ENCODE data around the gene GNAL. TPM values are rescaled to one million over a fixed set of nuclear protein-coding genes. Genes with fewer than 3 reads are reported as not detected.

GNAL gene
- total RNA-seq, 1 donor from 2014 or later: 8.8 TPM

DNA sequence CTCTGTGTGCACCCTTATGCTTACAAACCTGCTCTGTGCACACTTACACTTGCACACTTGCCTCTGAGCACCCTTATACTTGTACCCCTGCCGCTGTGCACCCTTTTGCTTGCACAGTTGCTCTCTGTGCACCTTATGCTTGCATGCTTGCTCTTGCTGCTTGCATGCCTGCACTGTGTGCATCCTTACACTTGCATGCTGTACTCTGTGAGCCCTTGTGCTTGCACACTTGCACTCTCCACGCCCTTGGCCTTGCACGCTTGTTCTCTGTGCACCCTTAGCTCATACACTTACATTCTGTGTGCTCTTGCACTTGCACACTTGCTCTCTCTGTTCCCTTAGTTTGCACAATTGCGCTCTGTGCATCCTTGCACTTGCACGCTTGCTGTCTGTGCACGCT, 78.3 kb downstream of the GNAL start:
- ATAC-seq: no peak

DNA sequence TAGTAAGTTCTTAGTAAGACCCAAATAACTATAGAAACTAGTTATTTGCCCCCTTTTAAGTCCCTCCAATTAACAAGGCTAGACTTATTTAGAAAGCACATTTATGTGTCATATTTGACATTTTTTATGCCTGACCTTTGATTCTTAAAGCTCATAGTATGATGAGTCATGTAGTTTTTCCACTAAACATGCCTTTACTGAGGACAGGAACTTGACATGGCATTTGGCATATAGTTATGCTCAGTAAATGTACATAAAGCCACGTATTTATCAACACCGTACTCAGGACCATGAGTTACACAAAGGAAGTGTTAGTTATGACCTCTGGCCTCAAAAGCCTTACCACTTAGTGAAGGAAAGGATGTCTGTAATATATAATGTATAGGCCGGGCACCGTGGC, 78.9 kb downstream of the GNAL start:
- ATAC-seq: no peak

DNA sequence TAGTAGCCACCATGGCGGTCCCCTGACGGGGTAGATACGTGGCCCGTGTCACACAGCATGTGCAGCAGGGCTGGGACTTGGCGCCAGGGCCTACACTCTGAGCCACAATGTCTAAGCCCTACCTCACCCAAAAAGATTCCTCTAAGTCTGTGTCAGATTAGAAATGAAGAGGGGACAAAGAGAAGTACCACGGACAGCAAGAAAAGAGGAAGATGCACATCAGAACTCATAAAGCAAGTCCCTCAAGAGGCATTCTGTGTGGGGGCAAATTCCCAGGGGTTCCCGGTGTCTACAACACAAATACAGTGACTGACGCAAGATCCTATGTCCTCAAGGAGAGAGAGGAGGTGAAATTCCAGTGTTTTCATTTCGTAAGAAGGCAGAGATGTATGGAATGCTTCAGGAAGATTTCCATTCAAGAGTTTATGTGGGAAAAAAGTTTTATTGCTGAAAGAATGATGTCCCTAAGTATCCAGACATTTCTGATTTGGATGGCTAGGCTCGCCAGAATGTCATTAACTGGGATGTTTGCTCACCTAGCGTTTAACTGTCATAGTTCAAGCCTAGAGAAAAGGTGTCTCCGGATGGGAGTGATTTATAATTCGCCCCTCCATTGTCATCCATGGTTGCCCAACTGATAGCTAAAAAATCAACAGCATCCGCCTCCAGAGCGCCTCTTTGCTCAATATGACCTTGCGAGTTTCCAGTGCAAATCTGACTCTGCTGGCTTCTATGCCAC, 86.5 kb downstream of the GNAL start:
- no peak for ATAC-seq

DNA sequence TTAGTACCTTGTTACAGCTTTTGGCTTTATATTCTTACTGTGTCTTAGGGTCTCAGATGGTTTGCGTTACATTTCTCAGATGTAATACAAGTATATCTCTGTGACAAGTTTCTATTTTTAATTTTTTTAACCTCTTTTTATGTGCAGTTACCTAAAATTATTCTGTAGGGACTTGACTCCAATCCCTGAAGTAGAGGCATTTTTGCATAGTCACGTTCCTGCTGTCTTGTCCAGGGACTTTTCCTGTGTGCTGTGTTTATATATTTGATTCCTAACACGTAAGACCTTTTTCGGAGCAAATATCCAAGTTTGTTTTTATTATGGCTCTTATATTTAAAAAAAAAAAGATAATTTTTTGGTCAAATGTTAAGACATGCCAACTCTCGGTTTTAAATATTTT, 91.0 kb downstream of the GNAL start:
- ATAC-seq: no peak

DNA sequence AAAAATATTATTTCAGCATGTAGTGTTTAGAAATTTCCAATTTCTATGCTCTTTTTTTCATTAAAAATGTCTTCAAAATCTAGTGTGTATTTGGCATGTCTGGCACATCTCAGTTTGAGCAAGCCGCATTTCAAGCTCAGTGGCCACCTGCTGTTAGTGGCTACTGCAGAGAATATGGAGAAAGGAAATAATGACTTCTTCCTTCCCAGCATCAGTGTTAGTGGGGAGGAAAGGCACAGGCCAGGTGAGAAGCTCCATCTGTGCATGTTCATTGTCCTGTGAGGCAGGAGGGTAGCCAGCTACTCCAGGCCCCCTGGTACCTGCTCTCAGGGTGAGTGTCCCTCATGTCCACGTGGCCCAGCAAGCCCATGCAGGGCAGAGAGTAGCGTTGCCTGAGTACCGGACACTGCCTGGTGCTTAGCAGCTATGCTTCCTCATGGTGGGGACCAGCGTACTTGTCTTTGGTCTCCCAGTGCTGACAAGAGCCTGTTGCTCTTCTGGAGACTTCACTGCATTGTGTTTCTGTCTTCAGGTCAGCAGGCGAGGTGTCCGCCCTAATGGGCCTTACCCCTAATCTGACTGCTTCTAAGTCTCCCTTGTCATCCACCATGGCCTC, 94.8 kb downstream of the GNAL start:
- no peak for ATAC-seq

DNA sequence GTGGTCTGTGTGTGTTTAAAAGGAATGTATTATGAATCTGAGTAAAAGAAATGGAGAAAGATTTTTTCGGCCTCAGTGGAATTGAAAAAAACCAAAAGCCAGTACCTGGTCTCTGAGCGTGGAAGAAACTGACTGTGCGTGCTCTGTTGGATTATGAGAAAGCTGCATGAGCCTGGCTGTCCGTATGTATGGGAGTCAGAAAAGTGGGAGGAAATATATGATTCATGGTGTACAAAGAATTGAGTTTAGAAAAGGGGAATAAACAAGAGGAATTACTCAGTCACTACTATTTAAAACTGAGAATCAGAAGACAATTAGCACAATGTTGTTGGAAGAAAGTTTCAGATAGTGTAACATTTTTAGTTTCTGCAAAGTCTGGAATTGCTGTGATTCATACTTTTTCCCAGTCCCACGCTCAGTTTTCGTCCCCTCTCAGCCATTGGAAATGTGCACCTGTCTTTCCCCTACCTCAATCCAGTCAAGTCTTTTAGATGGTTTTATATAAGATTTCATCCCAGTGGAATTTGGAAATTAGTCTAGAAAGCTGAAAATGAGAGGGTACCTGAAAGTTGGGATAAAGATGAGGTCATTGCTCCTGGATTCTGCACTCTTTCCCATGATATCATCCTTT, 95.7 kb downstream of the GNAL start:
- no peak for ATAC-seq

DNA sequence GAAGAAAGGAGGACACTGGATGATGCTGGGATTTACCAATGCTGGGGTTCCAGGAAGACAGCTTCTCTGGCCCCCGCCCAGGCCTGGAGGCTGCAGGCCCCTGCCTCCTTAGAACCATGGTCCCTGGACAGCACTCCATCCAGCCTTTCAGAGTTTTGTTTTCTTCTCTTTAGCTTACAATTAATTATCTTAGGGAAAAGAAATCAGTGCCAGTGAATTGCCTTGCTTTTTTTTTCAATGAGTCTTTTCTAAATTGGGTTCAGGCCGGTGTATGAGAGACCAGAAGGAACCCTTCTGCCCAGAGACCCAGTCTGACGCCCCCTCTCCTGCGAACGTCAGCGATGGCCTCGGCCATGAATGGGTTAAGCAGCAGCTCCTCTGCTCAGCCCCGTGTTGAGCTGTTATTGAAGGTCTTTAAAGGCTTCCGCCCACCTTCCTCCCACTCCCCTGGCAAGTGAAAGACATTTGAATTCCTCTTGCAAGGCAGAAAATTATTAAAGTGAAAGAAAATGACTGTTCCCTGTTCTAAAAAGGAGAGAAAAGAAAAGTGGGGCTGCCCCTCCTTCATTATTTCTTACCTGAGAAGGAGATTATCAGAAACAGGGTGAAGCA, 96.5 kb downstream of the GNAL start:
- no peak for ATAC-seq

DNA sequence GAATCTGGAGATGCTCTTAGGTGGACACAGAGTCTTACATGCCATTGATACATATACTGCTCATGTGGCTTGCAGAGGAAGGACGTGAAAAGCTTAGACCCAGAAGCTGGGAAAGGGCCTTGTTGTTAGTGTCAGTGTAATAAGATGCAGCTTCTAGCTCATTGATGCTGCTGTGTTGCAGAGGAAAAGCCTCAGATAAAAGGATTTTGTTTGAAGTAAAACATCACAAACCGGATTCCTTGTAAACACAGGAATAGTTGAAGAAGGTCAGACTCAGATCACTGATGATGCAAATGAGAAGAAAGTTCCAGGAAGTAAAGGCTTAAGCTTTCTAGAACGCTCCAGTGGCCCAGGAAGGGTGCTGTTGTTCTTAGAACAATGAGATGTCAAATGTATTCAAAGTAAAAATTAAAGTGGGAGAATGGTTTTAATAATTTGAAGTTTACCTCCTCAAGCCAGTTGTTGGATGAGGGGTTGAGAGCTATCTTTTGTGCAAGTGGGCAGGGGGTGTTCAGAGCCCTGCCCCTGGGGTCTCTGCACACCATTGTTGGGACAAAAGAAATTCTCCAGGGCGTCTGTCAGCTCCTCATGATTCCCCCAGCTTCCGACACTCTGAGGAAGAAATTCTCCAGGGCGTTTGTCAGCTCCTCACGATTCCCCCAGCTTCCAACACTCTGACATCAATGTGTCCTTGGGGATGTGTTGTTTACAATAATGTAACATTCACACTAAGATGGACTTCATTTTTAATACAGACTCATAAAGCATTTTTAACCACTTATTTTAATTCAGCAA, 100.8 kb downstream of the GNAL start:
- ATAC-seq: no peak

DNA sequence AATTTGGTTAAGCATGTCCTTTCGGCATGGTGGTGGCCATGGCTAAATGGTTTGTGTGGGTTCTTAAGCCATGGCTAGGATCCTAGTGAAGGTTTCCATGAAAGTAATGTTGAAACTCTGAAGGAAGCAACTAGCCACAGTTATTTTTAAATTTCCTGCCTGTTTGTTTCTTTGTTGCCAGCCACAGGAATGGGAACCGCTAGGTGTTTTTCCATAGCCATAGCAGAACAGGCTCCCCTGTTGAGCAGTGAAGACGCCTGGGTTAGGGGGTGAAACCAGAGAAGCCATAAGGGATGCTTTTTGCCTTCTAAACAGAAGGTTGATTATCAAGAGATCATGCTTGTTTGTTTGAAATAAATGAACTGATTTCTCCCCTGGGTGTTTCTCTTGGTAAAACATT, 102.1 kb downstream of the GNAL start:
- ATAC-seq: no peak

DNA sequence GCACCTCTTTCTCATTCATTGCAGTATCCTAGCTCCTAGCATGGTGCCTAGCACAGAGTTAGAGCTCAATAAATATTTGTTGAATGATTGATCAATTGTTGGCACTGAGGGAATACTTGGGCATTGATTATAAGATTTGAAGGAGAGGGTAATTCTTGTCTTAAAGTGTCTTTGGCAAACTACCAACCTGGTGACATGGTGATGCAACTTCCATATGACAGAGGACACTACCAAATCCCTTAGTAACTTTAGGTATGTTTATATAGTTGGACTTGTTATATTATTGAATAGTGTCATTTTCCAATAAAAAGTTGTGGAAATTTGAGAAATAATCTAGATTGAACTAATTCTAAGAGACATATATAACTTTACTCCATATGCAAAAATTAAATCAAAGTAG, 103.6 kb downstream of the GNAL start:
- ATAC-seq: no peak

DNA sequence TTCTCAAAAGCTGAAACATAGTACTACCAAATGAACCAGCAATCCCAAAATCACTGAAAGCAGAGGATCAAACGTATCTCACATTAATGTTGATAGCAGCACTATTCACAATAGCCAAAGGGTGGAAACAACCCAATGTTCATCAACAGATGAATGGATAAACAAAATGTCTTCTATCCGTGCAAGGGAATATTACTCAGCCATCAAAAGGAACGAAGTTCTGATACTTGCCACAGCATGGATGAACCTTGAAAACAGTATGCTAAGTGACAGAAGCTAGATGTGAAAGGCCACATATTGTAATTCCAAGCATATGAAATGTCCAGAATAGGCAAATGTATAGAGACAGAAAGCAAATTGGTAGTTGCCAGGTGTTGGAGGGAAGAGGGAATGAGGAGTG, 105.1 kb downstream of the GNAL start:
- ATAC-seq: no peak

DNA sequence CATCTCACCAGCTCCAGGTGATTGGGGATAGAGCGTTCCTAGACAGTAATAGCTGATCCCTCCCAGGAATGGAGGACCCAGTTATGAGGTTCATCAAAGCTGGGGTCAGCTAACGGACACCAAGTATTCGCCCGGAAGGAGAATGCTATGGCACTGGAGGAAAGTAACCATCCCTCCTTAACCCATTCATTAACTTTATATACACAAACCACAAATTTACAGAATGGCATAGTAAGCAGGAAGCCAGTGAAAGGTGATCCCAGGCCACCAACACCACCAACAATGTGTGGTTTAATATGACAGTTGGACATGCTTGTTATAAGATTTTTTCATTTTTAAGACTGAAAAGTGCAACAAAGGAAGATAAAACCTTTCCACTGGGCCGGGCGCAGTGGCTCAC, 106.9 kb downstream of the GNAL start:
- no peak for ATAC-seq

DNA sequence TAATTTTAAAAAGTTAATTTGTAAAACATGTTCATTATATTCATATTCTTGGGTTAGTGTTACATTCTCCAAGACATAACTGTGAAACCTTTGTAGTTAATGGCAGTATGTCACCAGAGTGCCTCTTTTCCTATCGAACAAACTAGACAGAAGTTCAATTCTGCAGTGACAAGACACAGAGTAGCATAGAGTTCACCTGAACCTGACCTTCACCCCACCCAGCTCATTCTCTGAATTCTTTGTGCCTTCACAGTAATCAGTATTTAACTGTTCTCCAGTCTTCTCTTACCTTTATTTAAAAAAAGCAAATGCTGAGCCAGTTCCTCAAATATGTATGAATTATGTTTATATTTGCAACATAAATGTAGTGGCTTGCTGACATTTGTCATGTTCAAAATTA, 109.2 kb downstream of the GNAL start:
- no peak for ATAC-seq

DNA sequence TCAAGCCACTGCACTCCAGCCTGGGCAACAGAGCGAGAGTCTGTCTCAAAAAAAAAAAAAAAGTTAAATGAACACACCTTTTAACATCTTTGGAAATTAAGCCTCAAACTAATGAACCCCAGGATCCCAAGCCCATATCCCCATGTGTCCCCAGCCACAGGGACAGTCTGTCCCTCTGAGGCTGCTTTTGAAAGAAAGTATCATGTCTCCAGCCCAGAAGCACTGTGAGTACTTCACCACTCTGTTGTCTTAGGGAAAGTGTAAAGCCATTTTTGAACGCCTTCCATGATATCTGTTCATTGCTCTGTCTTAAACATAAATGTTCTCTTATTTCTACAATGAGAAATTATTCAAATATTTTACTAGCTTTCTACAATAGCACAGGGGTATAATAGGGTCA, 110.0 kb downstream of the GNAL start:
- ATAC-seq: no peak

DNA sequence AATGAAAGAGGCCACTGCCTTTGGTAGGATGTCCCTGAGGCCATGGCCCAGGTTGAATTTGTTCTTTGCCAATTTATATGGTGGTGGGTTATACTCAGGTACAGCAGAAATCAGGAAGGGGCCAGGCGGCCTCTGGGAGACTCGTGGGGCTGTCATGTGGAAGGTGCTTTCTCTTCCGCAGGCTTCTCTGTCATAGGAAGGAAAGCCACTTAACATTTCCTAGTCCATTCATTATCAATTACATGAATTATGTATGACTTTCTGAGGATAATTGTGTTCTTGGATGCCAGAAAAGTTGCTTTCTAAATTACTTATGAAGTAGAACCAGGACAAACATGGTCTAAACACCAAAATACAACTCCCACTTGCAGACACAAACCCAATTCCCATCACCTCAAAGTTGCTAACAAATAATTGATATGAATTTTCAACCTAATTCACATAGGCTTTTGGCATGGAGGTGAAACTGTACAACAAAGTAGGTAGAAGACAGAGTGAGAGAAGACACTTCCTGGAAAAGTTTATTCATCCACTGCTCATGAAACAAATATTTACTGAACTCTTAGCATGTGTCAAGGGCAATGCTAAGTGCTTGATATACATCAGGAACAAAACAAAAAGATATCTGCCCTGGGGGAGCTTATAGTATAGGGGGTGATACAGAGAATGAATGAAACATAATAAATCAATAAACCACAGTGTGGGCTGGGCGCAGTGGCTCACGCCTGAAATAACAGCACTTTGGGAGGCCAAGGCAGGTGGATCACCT, 111.7 kb downstream of the GNAL start:
- no peak for ATAC-seq

DNA sequence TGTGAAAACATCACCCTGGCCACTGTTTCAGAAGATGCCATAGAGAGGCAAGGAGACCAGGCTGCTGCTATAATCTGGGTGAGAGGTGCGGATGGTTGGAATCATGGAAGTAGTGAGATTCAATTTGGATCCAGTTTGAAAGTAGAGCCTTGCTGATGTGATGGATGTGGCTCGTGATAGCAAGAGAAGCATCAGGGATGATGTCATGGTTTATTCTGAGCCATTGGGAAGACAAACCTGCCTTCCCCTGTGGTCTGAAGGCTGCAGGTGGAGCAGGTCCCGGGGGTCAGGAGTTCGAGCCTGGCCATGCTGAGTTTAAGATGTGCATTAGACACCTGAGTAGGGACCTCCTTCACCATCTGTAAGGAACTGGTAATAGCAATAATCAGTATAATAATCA, 112.5 kb downstream of the GNAL start:
- no peak for ATAC-seq

DNA sequence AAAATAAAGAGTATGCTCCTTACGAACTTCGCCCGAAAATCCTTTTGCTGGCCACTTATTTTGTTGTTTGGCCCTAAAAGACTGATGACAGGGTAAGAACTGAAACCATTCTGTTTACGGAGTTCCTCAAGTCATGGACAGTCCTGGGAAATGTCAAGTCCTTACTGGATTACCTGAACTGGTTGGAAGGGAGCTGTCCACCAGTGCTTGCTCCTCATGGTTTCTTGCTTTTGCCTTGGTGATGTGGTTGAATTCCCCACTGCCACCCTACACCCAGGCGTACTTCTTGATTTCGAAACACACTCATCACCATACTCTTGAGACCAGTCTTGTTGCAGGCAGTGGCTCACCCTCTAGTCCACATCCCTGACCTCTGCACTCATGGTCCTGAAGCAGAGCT, 113.1 kb downstream of the GNAL start:
- no peak for ATAC-seq

DNA sequence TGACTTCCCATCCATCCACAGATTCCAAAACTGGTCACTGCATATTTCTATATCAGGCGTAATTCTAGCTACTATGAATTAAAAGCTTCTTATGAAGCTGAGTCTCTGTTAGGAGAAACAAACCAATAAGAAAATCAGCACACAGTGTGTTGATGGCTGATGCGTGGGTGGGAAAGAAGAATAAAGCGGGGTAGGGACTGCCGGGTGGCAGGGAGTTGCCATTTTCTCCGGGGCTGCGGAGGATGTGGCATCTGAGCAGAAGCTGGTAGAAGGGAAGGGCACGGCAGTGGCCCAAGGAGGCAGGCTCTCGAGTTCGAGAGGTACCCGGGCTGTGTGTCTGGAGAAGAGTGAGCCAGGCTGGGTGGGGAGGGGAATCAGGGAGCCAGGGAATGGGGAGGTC, 113.5 kb downstream of the GNAL start:
- no peak for ATAC-seq

DNA sequence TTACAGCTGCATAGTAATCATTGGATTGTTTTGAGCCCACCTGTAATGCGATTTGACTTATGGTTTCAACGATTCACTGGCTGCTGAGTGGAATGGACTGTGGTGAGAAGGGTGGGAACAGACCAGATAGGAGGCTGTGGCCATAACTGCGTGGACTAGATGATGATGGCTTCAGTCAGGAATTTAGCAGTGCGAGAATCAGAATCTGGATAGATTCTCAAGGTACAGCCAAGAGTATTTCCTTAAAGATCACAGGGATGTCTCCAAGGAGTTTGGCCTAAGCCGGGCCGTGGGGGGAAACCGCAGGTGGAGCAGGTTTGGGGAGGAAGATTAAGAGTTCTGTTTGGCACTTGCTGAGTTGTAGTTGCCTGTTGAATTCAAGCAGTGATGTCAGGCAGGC, 118.2 kb downstream of the GNAL start:
- no peak for ATAC-seq

DNA sequence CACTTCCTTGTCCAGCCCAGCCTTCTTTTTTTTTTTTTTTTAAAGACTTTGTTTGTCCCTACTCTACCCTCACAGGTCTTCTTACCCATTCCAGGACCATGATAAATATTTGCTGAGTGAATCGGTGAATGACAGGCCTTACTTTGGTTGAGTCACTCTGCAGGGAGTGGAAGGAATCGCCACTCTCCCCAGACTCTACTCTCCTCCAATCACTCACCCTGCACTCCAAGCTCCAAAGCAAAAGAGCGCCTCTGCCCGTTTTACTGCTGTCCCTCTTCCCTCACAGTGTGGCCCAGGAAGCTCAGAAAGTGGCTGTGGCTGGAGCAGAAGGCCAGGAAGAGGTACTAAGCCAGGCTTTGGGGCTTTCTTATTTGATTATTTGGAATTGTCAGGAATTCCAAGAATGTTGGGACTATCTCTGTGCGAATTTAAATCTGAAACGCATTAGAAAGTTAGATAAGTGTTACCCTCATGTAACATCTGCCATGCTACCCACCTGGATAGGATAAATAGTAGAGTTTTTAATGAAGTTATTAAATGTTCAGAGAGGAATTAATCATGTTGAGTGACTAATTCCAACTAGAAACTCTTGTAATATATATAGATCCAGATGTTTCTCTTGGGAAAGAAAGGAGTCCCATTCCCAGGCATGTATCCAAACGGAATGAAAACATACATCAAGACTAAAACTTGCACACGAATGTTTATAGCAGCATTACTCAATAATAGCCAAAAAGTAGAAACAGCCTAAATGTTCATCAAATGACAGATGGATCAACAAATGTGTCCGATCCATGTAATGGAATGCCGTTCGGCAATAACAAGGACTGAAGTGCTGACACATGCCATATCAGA, 119.2 kb downstream of the GNAL start:
- peak; percentile 73 for ATAC-seq

DNA sequence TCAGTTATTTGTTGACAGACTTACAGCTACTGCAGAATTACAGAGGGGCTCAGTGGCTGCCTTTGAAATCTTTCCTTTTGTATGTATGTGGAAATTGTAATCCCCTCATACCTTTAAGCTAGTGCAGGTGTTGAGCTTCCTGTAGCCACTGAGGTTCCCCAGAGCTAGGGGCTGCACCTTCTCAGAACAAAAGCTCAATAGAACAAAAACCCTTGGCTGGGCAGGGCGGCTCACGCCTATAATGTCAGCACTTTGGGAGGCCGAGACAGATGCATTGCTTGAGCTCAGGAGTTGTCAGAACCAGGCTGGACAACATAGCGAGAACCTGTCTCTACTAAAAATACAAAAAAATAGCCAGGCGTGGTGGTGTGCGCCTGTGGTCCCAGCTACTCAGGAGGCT, 120.8 kb downstream of the GNAL start:
- no peak for ATAC-seq

Data from esophagus mucosa (tissue), 1 donor.